Upper lobe of left lung (tissue), 6 donors: ENCODE measurements around the gene TMCC1. TPM values are rescaled to one million over a fixed set of nuclear protein-coding genes. Genes with fewer than 3 reads are reported as not detected.
A peak's percentile ranks its signal among the peaks of the same experiment; 100 is the strongest.

Source experiments
- ATAC-seq, 2 donors: fragments of 200-7000 bp; cut with Tn5 transposase; one replicate each; pipeline ENCODE4 v1.9.1; 2022; ENCODE audit warnings: mild to moderate bottlenecking in 2 of 2, moderate library complexity in 2 of 2; ENCODE audit not compliant: low FRiP score in 2 of 2
- DNase-seq, 2 donors: peaks; one replicate each; pipeline ENCODE4 v3.0.0-alpha.2; 2019 to 2020
- H3K27ac ChIP-seq, 4 donors: fragments of 200-600 bp; sonication (generic); one replicate each; pipeline ENCODE4 v1.5.1; 2016 to 2019
- H3K27me3 ChIP-seq, 4 donors: fragments of 200-600 bp; sonication (generic); one replicate each; pipeline ENCODE4 v1.5.1; 2017 to 2019
- H3K36me3 ChIP-seq, 4 donors: fragments of 200-600 bp; sonication (generic); one replicate each; pipeline ENCODE4 v1.5.1; 2016 to 2019
- H3K4me1 ChIP-seq, 4 donors: fragments of 200-600 bp; sonication (generic); one replicate each; pipeline ENCODE4 v1.5.1; 2018 to 2019
- H3K4me3 ChIP-seq, 4 donors: fragments of 200-600 bp; sonication (generic); one replicate each; pipeline ENCODE4 v1.5.1; 2017 to 2019; ENCODE audit warnings: mild to moderate bottlenecking in 2 of 4, moderate library complexity in 1 of 4
- H3K9me3 ChIP-seq, 4 donors: fragments of 200-600 bp; sonication (generic); one replicate each; pipeline ENCODE4 v1.5.1; 2018 to 2019
- EP300 ChIP-seq, 4 donors: sonication (generic); formaldehyde crosslinking; IDR thresholded peaks; one replicate each; pipeline ENCODE4 v1.5.1; 2017; ENCODE audit warnings: antibody characterized with exemption in 4 of 4, control low read depth in 2 of 4
- POLR2A ChIP-seq, 4 donors: fragments of 450-650 bp; IDR thresholded peaks; one replicate each; pipeline ENCODE4 v1.5.1; 2016 to 2017; ENCODE audit warnings: antibody characterized with exemption in 4 of 4, mild to moderate bottlenecking in 2 of 4
- POLR2AphosphoS5 ChIP-seq, 2 donors: sonication (generic); formaldehyde crosslinking; IDR thresholded peaks; one replicate each; pipeline ENCODE4 v1.5.1; 2017; ENCODE audit warnings: antibody characterized with exemption in 2 of 2
- WGBS, 2 donors: methylation state at CpG; one replicate each; pipeline ENCODE4 v1.1.5; 2017 to 2018; 5-methylcytosine and 5-hydroxymethylcytosine counted together
- total RNA-seq, 6 donors: library from RNA; depleted of rRNA in 4 of 6; stranded (reverse); fragments of >200 nt in 4 of 6; gene quantifications; one replicate each; pipeline versions ENCODE4 v1.1.0 to v1.2.1, GENCODE V29; 2016 to 2021
- TF ChIP-seq, protein P1 (sequence below), 6 experiments: fragments of 450-650 bp in 4 of 6; fragments of 200-600 bp in 2 of 6; sonication (generic) in 2 of 6; IDR thresholded peaks; one replicate each; pipeline ENCODE4 v1.5.1; 2016 to 2019; ENCODE audit warnings: antibody characterized with exemption in 6 of 6
- donor health status: DM: no; HTN: no; CAD: no; lungs with moderate emphysema.
- donor health status: DM: no; HTN: yes; CAD: no; lungs with severe emphysema.

Gene TMCC1
- total RNA-seq, 6 donors from 2014 or later: 16.9 to 39.2 (median 27.9) TPM

DNA sequence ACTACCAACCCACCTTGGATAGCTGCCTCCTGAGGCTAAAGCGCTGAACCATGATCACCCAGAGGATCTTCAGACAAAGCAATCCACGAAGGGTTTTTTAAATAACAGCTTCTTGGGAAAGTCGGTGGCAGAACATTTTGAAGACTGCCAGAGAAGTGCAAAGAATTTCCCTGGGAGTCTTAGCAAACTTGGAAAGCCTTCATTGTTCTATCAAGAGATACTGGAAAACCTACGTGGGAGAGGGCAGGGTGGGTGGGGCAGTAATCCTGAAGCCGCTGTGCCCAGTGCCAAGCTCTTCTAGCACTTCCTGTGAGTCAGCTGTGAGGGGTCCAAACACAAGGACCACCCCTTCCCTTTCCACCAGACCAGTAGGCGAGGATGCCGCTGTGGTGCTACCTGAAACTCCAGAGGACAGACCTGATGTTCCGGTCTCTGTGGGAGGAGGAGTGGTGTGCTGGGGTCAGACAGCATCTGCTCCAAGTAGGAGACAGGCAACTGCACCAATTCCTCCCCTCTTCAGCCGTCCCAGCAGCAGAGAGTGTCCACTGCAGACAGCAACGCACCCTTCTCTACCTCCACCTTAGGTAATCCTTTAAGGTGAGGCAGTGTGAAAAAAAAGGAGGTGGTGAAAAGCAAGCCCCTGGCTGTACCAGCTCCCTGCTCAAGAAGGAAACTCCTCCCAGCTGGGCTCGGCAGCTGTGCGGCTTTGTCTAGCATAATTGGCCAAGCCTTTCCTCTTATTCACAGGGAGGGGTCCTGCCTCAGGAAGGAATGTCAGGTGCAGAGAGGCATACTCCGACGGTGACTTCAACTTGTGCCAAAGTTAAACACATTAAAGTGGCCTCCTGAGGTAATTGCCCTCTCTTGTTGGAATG lies 99.0 kb downstream of the TMCC1 start:
- DNase-seq: peak in 1 of 2 donors; percentile 91
- peak overlapping the region in 3 of 4 donors; percentile 31 to 40 (median 32) for H3K4me3 ChIP-seq
- peak; percentile 84 to 96 for ATAC-seq
- WGBS, 2 donors: 13 to 17% methylated on average over 12 to 14 of the region's 14 CpGs
- H3K4me1 ChIP-seq: peaks cover 22 to 31% (median 27%) of the 10 kb centered on the region in 4 donors
- H3K27me3 ChIP-seq: no peaks in the 10 kb centered on the region
- H3K36me3 ChIP-seq: no peaks in the 10 kb centered on the region
- H3K27ac ChIP-seq: peak overlapping the region; percentile 80 to 82 (median 82)
- H3K9me3 ChIP-seq: no peaks in the 10 kb centered on the region
- TF ChIP-seq EP300 (IDR thresholded peaks at IDR 0.05) (peak in 1 of 4 donors; percentile 79), POLR2A (IDR thresholded peaks at IDR 0.05) (peak in 3 of 4 donors; percentile 25 to 66 (median 59)), POLR2AphosphoS5 (IDR thresholded peaks at IDR 0.05) (peak; percentile 32 to 77)
- TF ChIP-seq, protein P1, sequence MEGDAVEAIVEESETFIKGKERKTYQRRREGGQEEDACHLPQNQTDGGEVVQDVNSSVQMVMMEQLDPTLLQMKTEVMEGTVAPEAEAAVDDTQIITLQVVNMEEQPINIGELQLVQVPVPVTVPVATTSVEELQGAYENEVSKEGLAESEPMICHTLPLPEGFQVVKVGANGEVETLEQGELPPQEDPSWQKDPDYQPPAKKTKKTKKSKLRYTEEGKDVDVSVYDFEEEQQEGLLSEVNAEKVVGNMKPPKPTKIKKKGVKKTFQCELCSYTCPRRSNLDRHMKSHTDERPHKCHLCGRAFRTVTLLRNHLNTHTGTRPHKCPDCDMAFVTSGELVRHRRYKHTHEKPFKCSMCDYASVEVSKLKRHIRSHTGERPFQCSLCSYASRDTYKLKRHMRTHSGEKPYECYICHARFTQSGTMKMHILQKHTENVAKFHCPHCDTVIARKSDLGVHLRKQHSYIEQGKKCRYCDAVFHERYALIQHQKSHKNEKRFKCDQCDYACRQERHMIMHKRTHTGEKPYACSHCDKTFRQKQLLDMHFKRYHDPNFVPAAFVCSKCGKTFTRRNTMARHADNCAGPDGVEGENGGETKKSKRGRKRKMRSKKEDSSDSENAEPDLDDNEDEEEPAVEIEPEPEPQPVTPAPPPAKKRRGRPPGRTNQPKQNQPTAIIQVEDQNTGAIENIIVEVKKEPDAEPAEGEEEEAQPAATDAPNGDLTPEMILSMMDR (IDR thresholded peaks at IDR 0.05): no peak

DNA sequence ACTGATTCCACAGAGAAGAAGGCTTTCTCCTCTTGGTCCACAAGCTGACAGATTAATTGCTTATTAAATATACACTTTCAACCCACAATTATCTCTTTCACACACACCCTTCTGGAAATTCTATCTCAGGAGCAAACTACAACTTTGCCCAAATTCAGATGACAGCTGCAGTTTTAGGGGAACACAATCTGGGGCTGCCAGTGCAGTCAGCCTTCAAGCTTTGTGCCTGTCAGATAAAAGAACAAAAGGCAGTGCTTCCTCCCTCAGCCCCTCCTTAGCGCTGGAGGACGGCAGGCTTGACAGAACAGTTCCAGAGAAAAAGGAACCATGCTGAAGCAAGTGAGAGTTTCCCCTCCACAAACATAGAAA lies 99.6 kb downstream of the TMCC1 start:
- WGBS, 2 donors: 3 to 9% methylated on average over 2 of the region's 2 CpGs
- Histone ChIP-seq H3K4me1 (peaks cover 22 to 31% (median 27%) of the 10 kb centered on the region in 4 donors), H3K27me3 (no peaks in the 10 kb centered on the region), H3K4me3 (peak overlapping the region in 3 of 4 donors; percentile 31 to 40 (median 32)), H3K27ac (peak overlapping the region; percentile 80 to 82 (median 82)), H3K9me3 (no peaks in the 10 kb centered on the region), H3K36me3 (no peaks in the 10 kb centered on the region)
- ATAC-seq: peak; percentile 38 to 67
- TF ChIP-seq, protein P1 (IDR thresholded peaks at IDR 0.05): no peak
- TF ChIP-seq EP300 (IDR thresholded peaks at IDR 0.05) (no peak), POLR2A (IDR thresholded peaks at IDR 0.05) (no peak), POLR2AphosphoS5 (IDR thresholded peaks at IDR 0.05) (no peak)
- peak in 1 of 2 donors; percentile 29 for DNase-seq

DNA sequence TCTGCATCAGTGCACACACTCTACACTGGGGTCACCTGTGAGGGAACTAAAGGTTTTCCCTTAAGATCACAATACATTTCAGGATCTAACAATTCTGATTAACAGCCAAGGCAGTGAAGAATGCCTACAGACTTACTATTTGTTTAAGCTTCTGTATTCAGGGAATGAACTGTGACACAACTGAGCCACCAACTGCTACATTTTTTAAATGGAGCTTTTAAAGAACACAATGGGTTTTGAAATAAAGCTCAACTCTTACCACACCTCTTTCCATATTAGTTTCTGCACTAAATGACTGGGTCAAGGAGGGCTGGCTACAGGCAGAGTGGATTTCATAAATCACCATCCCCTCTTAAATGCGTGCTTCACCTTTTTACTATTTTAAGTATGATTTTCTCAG lies 100.2 kb downstream of the TMCC1 start:
- 42 to 60% methylated on average over 1 of the region's 1 CpG for WGBS, 2 donors
- H3K9me3 ChIP-seq: no peaks in the 10 kb centered on the region
- ATAC-seq (peak in 1 of 2 donors; percentile 39), DNase-seq (peak in 1 of 2 donors; percentile 28)
- peaks cover 22 to 31% (median 27%) of the 10 kb centered on the region in 4 donors for H3K4me1 ChIP-seq
- H3K27ac ChIP-seq: peak overlapping the region; percentile 52 to 82 (median 81)
- peak overlapping the region in 3 of 4 donors; percentile 31 to 40 (median 32) for H3K4me3 ChIP-seq
- H3K36me3 ChIP-seq: no peaks in the 10 kb centered on the region
- TF ChIP-seq EP300 (IDR thresholded peaks at IDR 0.05) (no peak), POLR2AphosphoS5 (IDR thresholded peaks at IDR 0.05) (no peak), POLR2A (IDR thresholded peaks at IDR 0.05) (no peak)
- TF ChIP-seq, protein P1 (IDR thresholded peaks at IDR 0.05): no peak
- no peaks in the 10 kb centered on the region for H3K27me3 ChIP-seq

DNA sequence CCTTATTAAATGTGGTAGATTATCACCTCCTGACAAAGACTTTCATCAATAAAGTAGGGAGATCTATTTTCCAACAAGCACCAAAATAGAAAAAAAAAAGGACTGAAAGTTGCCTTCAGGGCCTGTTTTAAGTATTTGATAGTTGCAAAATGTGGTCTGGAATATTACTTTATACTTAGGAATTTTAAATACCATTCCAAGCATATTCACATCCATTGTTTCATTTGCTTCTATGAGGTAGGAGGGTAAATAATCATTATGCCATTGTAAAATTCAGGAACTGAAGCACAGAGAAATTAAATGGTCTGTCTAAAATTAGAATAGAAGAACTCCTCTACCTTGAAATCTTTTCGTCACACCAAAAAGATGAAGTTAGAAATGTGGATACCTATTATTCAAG lies 110.0 kb downstream of the TMCC1 start:
- DNase-seq (no peak), ATAC-seq (no peak)
- Histone ChIP-seq H3K27ac (no peak overlapping the region), H3K4me1 (peaks cover 0 to 5% (median under 1%) of the 10 kb centered on the region in 4 donors), H3K27me3 (no peaks in the 10 kb centered on the region), H3K36me3 (no peaks in the 10 kb centered on the region), H3K4me3 (no peak overlapping the region), H3K9me3 (no peaks in the 10 kb centered on the region)
- 73 to 88% methylated on average over 1 of the region's 1 CpG for WGBS, 2 donors
- TF ChIP-seq POLR2A (IDR thresholded peaks at IDR 0.05) (no peak), EP300 (IDR thresholded peaks at IDR 0.05) (no peak), POLR2AphosphoS5 (IDR thresholded peaks at IDR 0.05) (no peak)
- TF ChIP-seq, protein P1 (IDR thresholded peaks at IDR 0.05): no peak
